KMS-11 (cell line): ENCODE results near the gene CST4.

ENCODE experiments used
- H2AFZ ChIP-seq: fragments of 200-600 bp; sonication (generic); 2 replicates; pipeline ENCODE4 v1.6.1; 2016; ENCODE audit warnings: antibody characterized with exemption, mixed run types, low read depth
- H3K27ac ChIP-seq: fragments of 200-600 bp; sonication (generic); 2 replicates; pipeline ENCODE4 v1.6.1; 2016; ENCODE audit warnings: mild to moderate bottlenecking, mixed run types
- H3K27me3 ChIP-seq: fragments of 200-600 bp; sonication (generic); 2 replicates; pipeline ENCODE4 v1.6.1; 2017; ENCODE audit warnings: mild to moderate bottlenecking, low read depth, mixed run types, moderate library complexity; ENCODE audit not compliant: insufficient read depth
- H3K36me3 ChIP-seq: fragments of 200-600 bp; sonication (generic); 2 replicates; pipeline ENCODE4 v1.6.1; 2017; ENCODE audit warnings: mild to moderate bottlenecking, mixed run types; ENCODE audit not compliant: insufficient read depth
- H3K4me1 ChIP-seq: fragments of 200-600 bp; sonication (generic); 2 replicates; pipeline ENCODE4 v1.6.1; 2016; ENCODE audit warnings: mild to moderate bottlenecking, low read depth, mixed run types; ENCODE audit not compliant: poor library complexity, severe bottlenecking
- H3K4me2 ChIP-seq: fragments of 200-600 bp; sonication (generic); 2 replicates; pipeline ENCODE4 v1.7.0; 2016; ENCODE audit warnings: mild to moderate bottlenecking, mixed run types
- H3K4me3 ChIP-seq: fragments of 200-600 bp; sonication (generic); IDR thresholded peaks from 2 replicates; pipeline ENCODE4 v1.6.1; 2017; ENCODE audit warnings: low read depth, low read length, mixed read lengths; ENCODE audit not compliant: insufficient read depth
- H3K79me2 ChIP-seq: fragments of 200-600 bp; sonication (generic); 2 replicates; pipeline ENCODE4 v1.6.1; 2016; ENCODE audit warnings: low read depth, mixed run types; ENCODE audit not compliant: insufficient read depth
- H3K9ac ChIP-seq: fragments of 200-600 bp; sonication (generic); 2 replicates; pipeline ENCODE4 v1.6.1; 2016; ENCODE audit warnings: mild to moderate bottlenecking, mixed run types
- H4K20me1 ChIP-seq: fragments of 200-600 bp; sonication (generic); 2 replicates; pipeline ENCODE4 v1.6.1; 2016; ENCODE audit warnings: mild to moderate bottlenecking, mixed run types; ENCODE audit not compliant: insufficient read depth
- CTCF ChIP-seq: fragments of 200-600 bp; sonication (generic); conservative IDR thresholded peaks from 2 replicates; pipeline ENCODE4 v1.6.1; 2017; ENCODE audit warnings: low read depth, mild to moderate bottlenecking, antibody characterized with exemption, low read length, moderate library complexity, mixed read lengths

The CST4 gene

GRCh38 chr20:23649242-23649641, 39.6 kb downstream of the CST4 start:
- no peaks in the 10 kb centered on the region for H3K36me3 ChIP-seq
- H2AFZ ChIP-seq, result no peak overlapping the region
- H3K4me1 ChIP-seq, result no peaks in the 10 kb centered on the region
- no peak overlapping the region for H3K4me2 ChIP-seq
- no peak for TF ChIP-seq CTCF
- no peaks in the 10 kb centered on the region for H3K79me2 ChIP-seq
- no peaks in the 10 kb centered on the region for H4K20me1 ChIP-seq
- no peak overlapping the region for H3K4me3 ChIP-seq
- no peak overlapping the region for H3K27ac ChIP-seq
- H3K9ac ChIP-seq, result no peak overlapping the region
- H3K27me3 ChIP-seq, result no peaks in the 10 kb centered on the region

GRCh38 chr20:23647346-23647745, 41.5 kb downstream of the CST4 start:
- no peak for TF ChIP-seq CTCF
- Histone ChIP-seq H2AFZ (no peak overlapping the region), H4K20me1 (no peaks in the 10 kb centered on the region), H3K36me3 (no peaks in the 10 kb centered on the region), H3K4me1 (no peaks in the 10 kb centered on the region), H3K27ac (no peak overlapping the region), H3K4me3 (no peak overlapping the region), H3K4me2 (no peak overlapping the region), H3K9ac (no peak overlapping the region), H3K27me3 (no peaks in the 10 kb centered on the region), H3K79me2 (no peaks in the 10 kb centered on the region)

GRCh38 chr20:23646106-23646873, 42.5 kb downstream of the CST4 start:
- Histone ChIP-seq H3K27me3 (no peaks in the 10 kb centered on the region), H3K79me2 (no peaks in the 10 kb centered on the region), H4K20me1 (no peaks in the 10 kb centered on the region), H3K4me2 (no peak overlapping the region), H3K36me3 (no peaks in the 10 kb centered on the region), H3K27ac (no peak overlapping the region), H3K4me1 (no peaks in the 10 kb centered on the region), H3K4me3 (no peak overlapping the region), H2AFZ (no peak overlapping the region), H3K9ac (no peak overlapping the region)
- no peak for TF ChIP-seq CTCF

- H3K4me1 ChIP-seq, result no peaks in the 10 kb centered on the region
- H3K9ac ChIP-seq, result no peak overlapping the region
- H3K4me3 ChIP-seq, result no peak overlapping the region
- H3K36me3 ChIP-seq, result no peaks in the 10 kb centered on the region
- no peaks in the 10 kb centered on the region for H3K79me2 ChIP-seq
- TF ChIP-seq CTCF, result no peak
- no peaks in the 10 kb centered on the region for H3K27me3 ChIP-seq
- H2AFZ ChIP-seq, result no peak overlapping the region
- no peaks in the 10 kb centered on the region for H4K20me1 ChIP-seq
- H3K27ac ChIP-seq, result no peak overlapping the region
- no peak overlapping the region for H3K4me2 ChIP-seq
Observed at GRCh38 chr20:23645575-23645974, 43.3 kb downstream of the CST4 start.
